AG08395 (cell line): Measurements from ENCODE around the gene MRPL40.

Experiments used
- DNase-seq: peaks from one replicate; pipeline ENCODE4 v3.0.0; 2012; ENCODE audit warnings: mixed read lengths, low spot score

The MRPL40 gene

DNA sequence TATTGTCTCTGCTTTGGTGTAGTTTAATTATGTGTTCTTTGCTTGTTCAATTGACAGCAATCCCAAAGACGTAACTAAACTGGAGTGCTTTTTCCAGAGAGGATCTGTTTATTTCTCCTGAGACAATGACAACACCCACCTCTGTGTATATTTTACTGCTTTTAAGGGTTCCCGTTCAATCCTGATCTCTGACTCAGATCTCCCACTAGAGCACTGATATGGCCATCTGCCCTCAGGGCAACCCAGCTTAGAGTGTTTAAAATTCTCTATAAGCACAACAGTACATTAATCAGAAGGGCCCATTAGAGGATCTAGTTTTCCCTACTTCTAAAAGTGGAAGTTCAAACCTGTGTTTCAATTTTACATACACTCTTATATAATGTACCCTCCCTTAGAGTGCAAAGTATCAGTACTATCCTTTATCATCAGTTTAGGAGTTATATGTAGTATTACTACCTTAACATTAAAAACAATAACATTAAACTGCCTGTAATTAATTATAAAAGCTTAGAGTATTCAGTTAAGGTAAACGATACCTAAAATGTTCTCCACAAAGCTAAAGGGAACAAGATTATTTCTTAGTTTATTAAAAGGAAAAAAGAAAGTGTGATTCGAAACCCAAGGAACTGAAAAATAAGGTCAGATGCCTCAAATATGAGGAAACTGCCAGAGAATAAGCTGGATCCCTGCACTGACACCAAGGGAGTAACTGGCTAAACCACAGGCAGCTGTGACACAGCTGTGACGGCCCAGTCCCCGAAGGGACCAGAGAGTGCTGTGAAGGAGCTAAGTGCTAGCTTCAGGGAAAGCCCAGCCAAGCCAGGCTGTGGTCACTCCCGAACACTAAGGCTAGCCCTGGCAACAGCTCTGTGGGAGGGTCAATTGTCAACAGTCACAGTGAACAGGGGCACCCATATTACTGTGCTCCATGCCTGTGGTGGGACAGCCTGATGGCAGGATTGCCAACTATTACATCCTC lies 31.4 kb downstream of the MRPL40 start:
- peak; percentile 84 for DNase-seq

DNA sequence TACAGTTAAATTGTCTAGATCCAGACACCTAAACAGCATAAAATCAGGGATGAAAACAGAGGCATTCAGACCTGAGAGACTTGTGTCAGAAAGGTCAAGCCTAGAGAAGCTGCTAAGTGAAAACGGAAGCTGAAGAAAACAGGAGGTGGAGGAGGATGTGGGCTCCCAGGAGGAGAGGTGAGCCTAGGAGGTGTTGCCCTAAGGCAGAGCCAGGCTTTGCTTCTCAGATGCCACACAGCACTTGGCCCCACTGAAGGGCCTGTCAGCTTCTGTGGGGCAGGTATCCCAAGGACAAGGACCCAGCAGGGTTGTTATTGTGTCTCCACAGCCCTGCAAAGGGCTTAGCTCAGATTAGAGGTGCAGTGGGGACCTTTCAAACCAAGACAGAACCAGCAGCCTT lies 32.2 kb downstream of the MRPL40 start:
- no peak for DNase-seq

- DNase-seq: no peak
These were observed 32.6 kb downstream of the MRPL40 start for GRCh38 chr22:19464975-19465374.

- DNase-seq: no peak
These were observed 33.9 kb downstream of the MRPL40 start for GRCh38 chr22:19466126-19466716.

GRCh38 chr22:19466848-19467752 lies 34.8 kb downstream of the MRPL40 start:
- DNase-seq: no peak

DNA sequence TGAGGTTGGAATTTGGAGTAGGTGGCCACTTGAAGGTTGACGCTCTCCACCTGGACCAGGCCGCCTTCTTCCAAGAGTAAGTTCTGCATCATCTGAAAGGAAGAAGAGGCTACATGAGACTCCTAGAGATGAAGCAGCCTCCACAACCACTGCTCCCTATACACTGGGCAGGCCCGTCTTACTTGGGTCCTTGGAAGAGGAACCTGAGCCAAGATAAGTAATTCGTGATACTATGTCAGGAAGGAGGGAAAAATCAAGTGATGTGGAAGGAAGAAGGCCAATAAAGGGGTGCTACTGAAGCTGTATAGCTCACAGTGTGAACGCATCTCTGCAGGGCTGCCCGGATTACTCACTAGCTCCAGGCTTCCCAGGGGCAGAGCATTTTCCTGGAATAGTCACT lies 35.6 kb downstream of the MRPL40 start:
- DNase-seq: no peak

DNA sequence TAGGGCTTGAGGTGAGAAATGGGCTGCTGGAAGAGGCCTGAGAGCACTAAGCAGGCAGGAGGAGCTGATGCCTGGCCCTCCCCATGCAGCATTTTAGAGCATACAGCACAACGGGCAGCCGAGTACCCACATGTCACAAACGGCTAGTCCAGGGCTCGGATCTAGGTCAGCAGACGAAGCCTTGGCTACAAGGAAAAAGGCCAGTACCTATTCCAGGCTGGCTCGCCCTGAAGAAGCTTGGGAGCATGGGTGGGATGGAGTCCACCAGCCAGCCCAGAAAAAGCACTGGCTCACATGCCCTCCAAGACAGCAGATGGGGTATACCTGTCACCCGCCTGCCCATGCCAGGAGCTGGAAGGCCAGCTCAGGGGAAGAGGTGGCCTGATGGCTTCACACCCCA lies 37.1 kb downstream of the MRPL40 start:
- DNase-seq: no peak

- DNase-seq: no peak
These were observed 37.7 kb downstream of the MRPL40 start for GRCh38 chr22:19470010-19470409.

DNA sequence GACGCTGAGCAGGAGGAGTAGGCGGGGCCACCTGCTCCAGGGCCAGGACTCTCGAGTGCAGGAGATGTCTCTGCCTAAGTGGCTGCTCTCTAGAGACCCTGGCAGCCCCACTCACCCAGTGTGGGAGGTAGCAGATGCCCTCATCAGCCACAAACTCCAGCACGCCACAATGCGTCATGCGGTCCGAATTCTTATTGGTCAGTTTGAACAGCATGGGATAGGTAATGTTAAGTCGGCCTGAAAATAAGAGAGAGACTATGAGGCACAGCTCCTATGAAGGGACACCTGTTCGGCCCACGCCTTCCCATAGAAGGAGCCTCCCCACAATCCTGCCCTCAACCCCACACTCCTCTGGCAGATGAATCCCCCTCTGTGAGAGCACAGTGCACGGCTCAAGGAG lies 39.2 kb downstream of the MRPL40 start:
- DNase-seq: no peak

GRCh38 chr22:19472233-19472632 lies 39.9 kb downstream of the MRPL40 start:
- no peak for DNase-seq

DNA sequence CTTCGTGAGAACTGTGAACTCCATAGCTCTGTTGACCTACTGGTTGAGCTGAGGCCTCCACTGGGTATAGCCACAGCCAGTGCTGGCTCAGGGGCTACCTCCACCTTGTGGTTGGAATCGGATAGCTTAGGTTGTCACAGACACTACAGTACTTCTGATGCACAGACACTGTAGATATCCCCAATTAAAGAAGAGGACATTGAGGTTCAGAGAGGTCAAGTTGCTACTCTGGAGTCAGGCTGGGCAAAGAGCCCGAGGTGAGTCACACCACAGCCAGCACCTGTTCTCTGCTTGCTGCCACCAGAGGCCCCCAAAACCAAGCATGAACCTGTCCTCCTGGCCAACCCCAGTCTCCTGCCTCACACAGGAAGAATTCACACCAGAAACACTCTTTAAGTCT lies 41.2 kb downstream of the MRPL40 start:
- DNase-seq: no peak

- no peak for DNase-seq
These were observed 43.7 kb downstream of the MRPL40 start for GRCh38 chr22:19476023-19476422.

DNA sequence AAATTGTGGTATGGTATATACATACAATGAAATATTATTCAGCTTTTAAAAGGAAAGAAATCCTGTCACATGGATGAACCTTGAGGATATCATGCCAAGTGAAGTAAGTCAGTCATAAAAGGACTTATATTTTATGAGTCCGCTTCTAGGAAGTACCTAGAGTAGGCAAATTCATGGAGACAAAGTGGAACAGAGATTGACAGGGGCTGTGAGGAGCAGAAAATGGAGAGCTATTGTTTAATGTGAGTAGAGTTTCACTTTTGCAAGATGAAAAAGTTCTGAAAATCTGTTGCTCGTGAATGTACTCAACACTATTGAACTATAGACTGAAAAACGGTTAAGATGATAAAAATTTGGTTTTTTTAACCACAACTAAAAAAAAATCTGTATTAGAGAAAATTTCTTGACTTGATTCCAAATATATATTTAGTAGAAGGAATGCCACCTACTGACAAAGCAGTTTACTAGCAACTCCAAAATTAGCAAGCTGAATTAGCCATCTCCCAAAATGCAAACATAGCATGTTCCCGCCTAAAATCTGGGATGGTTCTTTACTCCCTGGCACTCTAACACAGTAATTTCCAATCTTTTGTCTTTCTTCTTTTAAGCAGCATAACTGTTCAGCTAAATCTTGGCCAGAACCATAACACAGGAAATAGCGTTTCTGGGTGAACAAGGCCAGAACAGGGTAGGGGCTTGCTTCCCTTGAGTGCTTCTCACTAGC lies 45.1 kb downstream of the MRPL40 start:
- no peak for DNase-seq

- DNase-seq: no peak
These were observed 45.9 kb downstream of the MRPL40 start for GRCh38 chr22:19478045-19478900.

GRCh38 chr22:19478901-19479354 lies 46.6 kb downstream of the MRPL40 start, which contains the start of gene UFD1:
UFD1 (minus strand) TSS chr22:19479193; CDS start chr22:19479085, 108 bp downstream.
- DNase-seq: peak; percentile 82

- DNase-seq: peak; percentile 99
These were observed 47.2 kb downstream of the MRPL40 start, which contains the start of gene CDC45 for GRCh38 chr22:19479355-19480172. CDC45 (plus strand) TSS chr22:19479920; CDS start chr22:19479969, 49 bp downstream.

- no peak for DNase-seq
These were observed 47.8 kb downstream of the MRPL40 start for GRCh38 chr22:19480173-19480568.

GRCh38 chr22:19480789-19481188 lies 48.4 kb downstream of the MRPL40 start:
- no peak for DNase-seq

DNA sequence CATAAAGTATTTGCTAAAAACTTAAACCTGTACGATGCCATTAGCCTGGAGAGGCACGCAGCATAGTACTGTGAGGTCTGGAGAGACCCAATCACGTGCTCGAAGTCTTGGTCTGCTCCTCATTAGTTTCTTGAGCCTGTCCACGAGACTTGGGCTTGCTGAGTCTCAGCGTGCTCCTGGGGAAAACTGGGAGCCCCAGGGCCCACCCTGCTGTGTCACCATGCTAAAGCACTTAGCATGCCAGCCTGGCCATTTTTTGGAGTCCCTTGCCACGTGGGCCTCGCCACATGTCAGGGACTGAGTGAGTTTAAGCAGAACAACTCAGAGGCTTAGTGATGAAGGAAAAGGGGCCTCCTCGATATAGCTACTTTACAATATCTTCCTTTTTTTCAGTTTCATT lies 50.0 kb downstream of the MRPL40 start:
- DNase-seq: no peak
